HL-60 (cell line): Measurements from ENCODE around the gene SERPINA9.

ENCODE experiments used
- GABPA ChIP-seq: IDR thresholded peaks from 2 replicates; pipeline ENCODE4 v1.6.1; 2012; ENCODE audit warnings: low read depth
- POLR2AphosphoS5 ChIP-seq: IDR thresholded peaks from 2 replicates; pipeline ENCODE4 v1.6.1; 2012; ENCODE audit warnings: low read depth
- TF ChIP-seq, protein P1 (sequence below): IDR thresholded peaks from one replicate; pipeline ENCODE4 v1.5.1; 2011; ENCODE audit warnings: low read length, control low read depth, inconsistent platforms; ENCODE audit not compliant: insufficient read depth
- TF ChIP-seq, protein P2 (sequence below): IDR thresholded peaks from 2 replicates; pipeline ENCODE4 v1.6.1; 2012; ENCODE audit warnings: low read depth; ENCODE audit not compliant: insufficient replicate concordance

DNA sequence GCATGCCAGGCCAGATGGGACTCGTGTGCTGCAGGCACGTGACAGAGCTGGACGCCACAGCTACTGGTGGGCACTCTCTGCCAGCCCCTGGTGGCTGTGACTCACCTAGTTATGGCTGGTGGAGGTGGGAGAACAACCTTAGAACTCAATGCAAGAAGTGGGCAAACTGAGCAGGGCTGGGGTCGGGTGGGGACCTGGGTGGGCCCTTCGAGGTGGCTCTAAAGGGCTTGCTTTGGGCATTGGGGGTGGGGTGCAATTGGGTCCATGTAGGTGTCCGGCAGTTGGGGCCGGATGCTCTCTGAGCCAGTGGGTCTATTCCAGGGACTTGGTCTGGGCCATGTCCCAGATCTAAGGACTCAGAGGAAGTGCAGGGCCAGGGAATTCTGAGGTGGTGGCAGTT lies 38.4 kb upstream of the SERPINA9 start:
- TF ChIP-seq GABPA = no peak
- TF ChIP-seq, protein P1, sequence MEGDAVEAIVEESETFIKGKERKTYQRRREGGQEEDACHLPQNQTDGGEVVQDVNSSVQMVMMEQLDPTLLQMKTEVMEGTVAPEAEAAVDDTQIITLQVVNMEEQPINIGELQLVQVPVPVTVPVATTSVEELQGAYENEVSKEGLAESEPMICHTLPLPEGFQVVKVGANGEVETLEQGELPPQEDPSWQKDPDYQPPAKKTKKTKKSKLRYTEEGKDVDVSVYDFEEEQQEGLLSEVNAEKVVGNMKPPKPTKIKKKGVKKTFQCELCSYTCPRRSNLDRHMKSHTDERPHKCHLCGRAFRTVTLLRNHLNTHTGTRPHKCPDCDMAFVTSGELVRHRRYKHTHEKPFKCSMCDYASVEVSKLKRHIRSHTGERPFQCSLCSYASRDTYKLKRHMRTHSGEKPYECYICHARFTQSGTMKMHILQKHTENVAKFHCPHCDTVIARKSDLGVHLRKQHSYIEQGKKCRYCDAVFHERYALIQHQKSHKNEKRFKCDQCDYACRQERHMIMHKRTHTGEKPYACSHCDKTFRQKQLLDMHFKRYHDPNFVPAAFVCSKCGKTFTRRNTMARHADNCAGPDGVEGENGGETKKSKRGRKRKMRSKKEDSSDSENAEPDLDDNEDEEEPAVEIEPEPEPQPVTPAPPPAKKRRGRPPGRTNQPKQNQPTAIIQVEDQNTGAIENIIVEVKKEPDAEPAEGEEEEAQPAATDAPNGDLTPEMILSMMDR = no peak
- TF ChIP-seq POLR2AphosphoS5 = no peak
- TF ChIP-seq, protein P2, sequence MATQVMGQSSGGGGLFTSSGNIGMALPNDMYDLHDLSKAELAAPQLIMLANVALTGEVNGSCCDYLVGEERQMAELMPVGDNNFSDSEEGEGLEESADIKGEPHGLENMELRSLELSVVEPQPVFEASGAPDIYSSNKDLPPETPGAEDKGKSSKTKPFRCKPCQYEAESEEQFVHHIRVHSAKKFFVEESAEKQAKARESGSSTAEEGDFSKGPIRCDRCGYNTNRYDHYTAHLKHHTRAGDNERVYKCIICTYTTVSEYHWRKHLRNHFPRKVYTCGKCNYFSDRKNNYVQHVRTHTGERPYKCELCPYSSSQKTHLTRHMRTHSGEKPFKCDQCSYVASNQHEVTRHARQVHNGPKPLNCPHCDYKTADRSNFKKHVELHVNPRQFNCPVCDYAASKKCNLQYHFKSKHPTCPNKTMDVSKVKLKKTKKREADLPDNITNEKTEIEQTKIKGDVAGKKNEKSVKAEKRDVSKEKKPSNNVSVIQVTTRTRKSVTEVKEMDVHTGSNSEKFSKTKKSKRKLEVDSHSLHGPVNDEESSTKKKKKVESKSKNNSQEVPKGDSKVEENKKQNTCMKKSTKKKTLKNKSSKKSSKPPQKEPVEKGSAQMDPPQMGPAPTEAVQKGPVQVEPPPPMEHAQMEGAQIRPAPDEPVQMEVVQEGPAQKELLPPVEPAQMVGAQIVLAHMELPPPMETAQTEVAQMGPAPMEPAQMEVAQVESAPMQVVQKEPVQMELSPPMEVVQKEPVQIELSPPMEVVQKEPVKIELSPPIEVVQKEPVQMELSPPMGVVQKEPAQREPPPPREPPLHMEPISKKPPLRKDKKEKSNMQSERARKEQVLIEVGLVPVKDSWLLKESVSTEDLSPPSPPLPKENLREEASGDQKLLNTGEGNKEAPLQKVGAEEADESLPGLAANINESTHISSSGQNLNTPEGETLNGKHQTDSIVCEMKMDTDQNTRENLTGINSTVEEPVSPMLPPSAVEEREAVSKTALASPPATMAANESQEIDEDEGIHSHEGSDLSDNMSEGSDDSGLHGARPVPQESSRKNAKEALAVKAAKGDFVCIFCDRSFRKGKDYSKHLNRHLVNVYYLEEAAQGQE = no peak
